CD14-positive monocyte (primary cell): ENCODE data around the gene ZBTB49. TPM values are rescaled to one million over a fixed set of nuclear protein-coding genes. Genes with fewer than 3 reads are reported as not detected.
A peak's percentile ranks its signal among the peaks of the same experiment; 100 is the strongest.

Experiments used
- DNase-seq, 3 donors: peaks; one replicate each; pipeline ENCODE4 v3.0.0-alpha.2; 2011 to 2022
- H2AFZ ChIP-seq: 2 replicates; pipeline ENCODE4 v1.6.0; 2012; ENCODE audit warnings: mild to moderate bottlenecking, low read depth, low read length, inconsistent platforms; ENCODE audit not compliant: insufficient read depth, poor library complexity, severe bottlenecking
- H3K27ac ChIP-seq, 2 donors: 1 replicate in 1 of 2; 2 replicates in 1 of 2; pipeline ENCODE4 v1.5.1; 2012 to 2013; ENCODE audit warnings: low read length in 2 of 2, control low read depth in 1 of 2, inconsistent platforms in 1 of 2, low read depth in 1 of 2, mild to moderate bottlenecking in 1 of 2
- H3K27me3 ChIP-seq, 2 donors: one replicate each; pipeline versions ENCODE4 v1.6.0 to v1.6.1; 2011 to 2013; ENCODE audit warnings: low read length in 2 of 2; ENCODE audit not compliant: control insufficient read depth in 2 of 2, insufficient read depth in 2 of 2
- H3K36me3 ChIP-seq, 2 donors: replicated peaks in 1 of 2; 1 replicate in 1 of 2; 2 replicates in 1 of 2; pipeline versions ENCODE4 v1.5.1 to v1.6.1; 2012 to 2013; ENCODE audit warnings: low read length in 2 of 2, control low read depth in 1 of 2, inconsistent platforms in 1 of 2, mild to moderate bottlenecking in 1 of 2; ENCODE audit not compliant: insufficient read depth in 2 of 2, control insufficient read depth in 1 of 2
- H3K4me1 ChIP-seq, 2 donors: 1 replicate in 1 of 2; 2 replicates in 1 of 2; pipeline versions ENCODE4 v1.5.1 to v1.6.1; 2012 to 2013; ENCODE audit warnings: low read length in 2 of 2, control low read depth in 1 of 2, inconsistent platforms in 1 of 2, mild to moderate bottlenecking in 1 of 2, moderate library complexity in 1 of 2; ENCODE audit not compliant: insufficient read depth in 2 of 2, control insufficient read depth in 1 of 2
- H3K4me2 ChIP-seq: replicated peaks from 2 replicates; pipeline ENCODE3; 2012; ENCODE audit warnings: low read length, moderate library complexity, mild to moderate bottlenecking; ENCODE audit not compliant: poor library complexity, severe bottlenecking; ENCODE audit errors: extremely low read depth
- H3K4me3 ChIP-seq, 3 experiments: fragments of 200-600 bp in 1 of 3; sonication (generic) in 1 of 3; replicated peaks in 1 of 3; 1 replicate in 2 of 3; 2 replicates in 1 of 3; pipeline ENCODE4 v1.5.1; 2011 to 2013; ENCODE audit warnings: low read length in 3 of 3, mild to moderate bottlenecking in 3 of 3, control low read depth in 2 of 3, low read depth in 2 of 3, inconsistent platforms in 1 of 3, moderate library complexity in 1 of 3
- H3K79me2 ChIP-seq: 2 replicates; pipeline ENCODE4 v1.6.0; 2012; ENCODE audit warnings: mild to moderate bottlenecking, control low read depth, inconsistent platforms, low read length, moderate library complexity; ENCODE audit not compliant: insufficient read depth
- H3K9ac ChIP-seq: 2 replicates; pipeline ENCODE4 v1.6.0; 2017; ENCODE audit warnings: low read length, mild to moderate bottlenecking; ENCODE audit not compliant: insufficient read depth, poor library complexity, severe bottlenecking
- H3K9me3 ChIP-seq, 2 donors: replicated peaks in 1 of 2; 1 replicate in 1 of 2; 2 replicates in 1 of 2; pipeline versions ENCODE4 v1.5.1 to v1.6.1; 2012 to 2013; ENCODE audit warnings: low read length in 2 of 2, control low read depth in 1 of 2; ENCODE audit not compliant: control insufficient read depth in 1 of 2, insufficient read depth in 1 of 2
- H4K20me1 ChIP-seq: 2 replicates; pipeline ENCODE4 v1.6.0; 2012; ENCODE audit warnings: mild to moderate bottlenecking, low read length, control low read depth, moderate library complexity; ENCODE audit not compliant: insufficient read depth
- H3K27ac Mint-ChIP-seq, 7 donors: one replicate each; pipeline ENCODE4 v1.8.0; 2020; ENCODE audit warnings: mild to moderate bottlenecking in 7 of 7, mixed read lengths in 7 of 7, moderate library complexity in 6 of 7, inconsistent platforms in 2 of 7
- H3K27me3 Mint-ChIP-seq, 3 donors: one replicate each; pipeline ENCODE4 v1.8.0; 2021 to 2022; ENCODE audit warnings: low read depth in 3 of 3, mild to moderate bottlenecking in 3 of 3, mixed read lengths in 3 of 3, moderate library complexity in 3 of 3, inconsistent platforms in 1 of 3
- H3K36me3 Mint-ChIP-seq, 2 donors: one replicate each; pipeline ENCODE4 v1.8.0; 2020; ENCODE audit warnings: mixed read lengths in 2 of 2, inconsistent platforms in 1 of 2, mild to moderate bottlenecking in 1 of 2
- H3K4me1 Mint-ChIP-seq: one replicate; pipeline ENCODE4 v1.8.0; 2020; ENCODE audit warnings: mild to moderate bottlenecking, mixed read lengths
- H3K4me3 Mint-ChIP-seq, 2 donors: one replicate each; pipeline ENCODE4 v1.8.0; 2020; ENCODE audit warnings: mild to moderate bottlenecking in 2 of 2, mixed read lengths in 2 of 2, moderate library complexity in 1 of 2
- H3K9me3 Mint-ChIP-seq, 7 donors: one replicate each; pipeline ENCODE4 v1.8.0; 2020 to 2022; ENCODE audit warnings: mixed read lengths in 7 of 7, mild to moderate bottlenecking in 6 of 7, moderate library complexity in 6 of 7, inconsistent platforms in 2 of 7
- whole genome bisulfite sequencing: methylation state at CpG from one replicate; pipeline ENCODE4 v1.1.5; 2013; ENCODE audit warnings: missing lambda C conversion rate; ENCODE audit not compliant: insufficient coverage; 5-methylcytosine and 5-hydroxymethylcytosine counted together
- intact Hi-C, 2 donors: fragments of 100-400 bp; cut with micrococcal nuclease; formaldehyde crosslinking; loops; one replicate each; pipeline versions ENCODE4 v1.15.0 to v1.15.1; 2023
- polyA plus RNA-seq, 3 donors: library from polyadenylated mRNA; depleted of rRNA in 1 of 3; unstranded in 2 of 3; stranded (reverse) in 1 of 3; fragments of 300-500 nt in 2 of 3; fragments of >200 nt in 1 of 3; fragmentation: Illumina TruSeq in 2 of 3; gene quantifications; 1 replicate in 2 of 3; 2 replicates in 1 of 3; pipeline ENCODE4 v1.2.3, GENCODE V29; 2012 to 2021
- TF ChIP-seq, protein P1 (sequence below): fragments of 200-600 bp; IDR thresholded peaks from one replicate; pipeline ENCODE4 v1.8.0; 2022; ENCODE audit warnings: antibody characterized with exemption, mild to moderate bottlenecking

ZBTB49 gene
- polyA plus RNA-seq, 3 donors: 1.4 to 3.8 (median 1.7) TPM

DNA sequence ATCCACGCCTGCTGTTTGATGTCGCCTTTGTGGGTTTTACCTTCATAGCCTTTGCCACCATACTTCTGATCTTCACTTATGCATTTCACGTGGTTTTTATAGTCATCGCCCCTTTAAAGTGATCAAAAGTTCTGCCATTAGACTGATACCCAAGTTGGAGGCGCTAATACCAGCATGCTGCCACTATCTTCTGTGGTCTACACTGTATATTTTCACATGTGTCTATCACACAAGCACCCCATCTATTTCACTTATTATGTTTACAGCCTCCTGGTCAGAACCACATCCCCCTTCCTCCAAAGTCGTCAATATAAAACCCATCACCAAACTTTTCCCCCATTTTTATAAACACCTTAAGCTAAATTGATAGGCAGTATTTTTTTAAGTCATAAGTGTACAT, 8.3 kb upstream of the ZBTB49 start:
- H3K36me3 ChIP-seq: peaks cover 80 to 94% of the 10 kb centered on the region in 2 donors
- no peak for DNase-seq
- H3K36me3 Mint-ChIP-seq: peaks cover 75 to 87% of the 10 kb centered on the region in 2 donors

DNA sequence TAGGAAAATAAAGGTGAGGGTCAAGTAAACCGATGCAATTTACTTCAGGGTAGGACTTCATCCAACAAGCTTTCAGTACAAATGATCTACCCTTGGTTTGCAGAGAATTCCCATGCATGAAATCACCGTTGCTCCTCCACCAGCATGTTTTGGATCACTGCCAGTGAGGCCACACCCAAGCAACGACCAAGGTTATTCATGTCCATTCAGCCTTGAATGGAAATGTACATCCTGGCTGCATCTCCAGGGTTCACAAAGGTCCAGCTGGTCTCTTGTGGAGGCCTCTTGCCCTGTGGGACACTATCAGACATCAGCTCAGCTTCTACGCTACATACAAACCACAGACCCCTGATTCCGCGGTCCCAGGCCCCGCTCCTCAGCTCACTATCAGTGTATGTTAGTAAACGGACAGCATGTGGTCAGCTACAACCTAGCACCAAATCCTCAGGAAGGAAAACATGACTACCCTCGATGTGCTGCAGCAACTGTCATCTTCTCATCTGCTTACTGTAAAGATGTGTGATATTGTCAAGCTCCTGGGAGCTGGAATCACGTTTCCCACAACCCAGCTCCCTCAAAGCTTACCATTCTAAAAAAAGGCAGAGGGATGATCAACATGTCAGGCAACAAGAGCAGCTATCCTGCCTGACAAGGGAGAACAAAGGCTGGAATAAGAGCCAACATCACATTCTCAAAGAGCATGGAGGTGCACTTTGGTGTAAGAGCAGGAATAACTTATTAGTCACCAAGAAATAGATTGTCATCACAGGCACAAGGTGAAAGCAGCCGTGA, 5.0 kb upstream of the ZBTB49 start:
- H3K9me3 ChIP-seq: no peaks in the 10 kb centered on the region
- Mint-ChIP-seq H3K4me3 (no peak overlapping the region), H3K36me3 (peaks cover 54 to 57% of the 10 kb centered on the region in 2 donors), H3K9me3 (no peaks in the 10 kb centered on the region), H3K4me1 (peaks cover 14% of the 10 kb centered on the region), H3K27me3 (no peaks in the 10 kb centered on the region), H3K27ac (peak overlapping the region in 3 of 7 donors; percentile 30 to 72 (median 35))
- peak overlapping the region in 1 of 2 donors; percentile 33 for H3K27ac ChIP-seq
- WGBS: 93% methylated on average over 9 of the region's 11 CpGs
- no peak overlapping the region for H3K4me3 ChIP-seq
- TF ChIP-seq, protein P1, sequence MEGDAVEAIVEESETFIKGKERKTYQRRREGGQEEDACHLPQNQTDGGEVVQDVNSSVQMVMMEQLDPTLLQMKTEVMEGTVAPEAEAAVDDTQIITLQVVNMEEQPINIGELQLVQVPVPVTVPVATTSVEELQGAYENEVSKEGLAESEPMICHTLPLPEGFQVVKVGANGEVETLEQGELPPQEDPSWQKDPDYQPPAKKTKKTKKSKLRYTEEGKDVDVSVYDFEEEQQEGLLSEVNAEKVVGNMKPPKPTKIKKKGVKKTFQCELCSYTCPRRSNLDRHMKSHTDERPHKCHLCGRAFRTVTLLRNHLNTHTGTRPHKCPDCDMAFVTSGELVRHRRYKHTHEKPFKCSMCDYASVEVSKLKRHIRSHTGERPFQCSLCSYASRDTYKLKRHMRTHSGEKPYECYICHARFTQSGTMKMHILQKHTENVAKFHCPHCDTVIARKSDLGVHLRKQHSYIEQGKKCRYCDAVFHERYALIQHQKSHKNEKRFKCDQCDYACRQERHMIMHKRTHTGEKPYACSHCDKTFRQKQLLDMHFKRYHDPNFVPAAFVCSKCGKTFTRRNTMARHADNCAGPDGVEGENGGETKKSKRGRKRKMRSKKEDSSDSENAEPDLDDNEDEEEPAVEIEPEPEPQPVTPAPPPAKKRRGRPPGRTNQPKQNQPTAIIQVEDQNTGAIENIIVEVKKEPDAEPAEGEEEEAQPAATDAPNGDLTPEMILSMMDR: no peak
- no peak overlapping the region for H3K9ac ChIP-seq
- no peaks in the 10 kb centered on the region for H4K20me1 ChIP-seq
- H2AFZ ChIP-seq: no peak overlapping the region
- intact Hi-C loops: no loop called here
- no peaks in the 10 kb centered on the region for H3K27me3 ChIP-seq
- H3K36me3 ChIP-seq: peaks cover 49 to 63% of the 10 kb centered on the region in 2 donors
- H3K4me1 ChIP-seq: peaks cover 11 to 14% of the 10 kb centered on the region in 2 donors
- H3K79me2 ChIP-seq: peaks cover 37% of the 10 kb centered on the region
- no peak overlapping the region for H3K4me2 ChIP-seq
- DNase-seq: no peak

More for the DNA sequence above, 8.3 kb upstream of the ZBTB49 start:
- no peak overlapping the region for H3K4me3 Mint-ChIP-seq
- H3K9me3 Mint-ChIP-seq: no peaks in the 10 kb centered on the region
- no peak overlapping the region for H2AFZ ChIP-seq
- H3K27ac ChIP-seq: no peak overlapping the region
- no peaks in the 10 kb centered on the region for H3K27me3 ChIP-seq
- H3K27me3 Mint-ChIP-seq: no peaks in the 10 kb centered on the region
- no peak overlapping the region for H3K9ac ChIP-seq
- WGBS: 75% methylated on average over 4 of the region's 6 CpGs
- H4K20me1 ChIP-seq: no peaks in the 10 kb centered on the region
- peak overlapping the region in 1 of 7 donors; percentile 0 for H3K27ac Mint-ChIP-seq
- TF ChIP-seq, protein P1: no peak
- H3K4me1 Mint-ChIP-seq: peaks cover 3% of the 10 kb centered on the region
- H3K4me2 ChIP-seq: no peak overlapping the region
- H3K4me3 ChIP-seq: no peak overlapping the region
- H3K79me2 ChIP-seq: peaks cover 8% of the 10 kb centered on the region
- H3K4me1 ChIP-seq: no peaks in the 10 kb centered on the region
- no peaks in the 10 kb centered on the region for H3K9me3 ChIP-seq
- intact Hi-C loops: no loop called here
